GM12872 (cell line): ENCODE results near the gene GNL2.

Source experiments
- CTCF ChIP-seq: IDR thresholded peaks from 3 replicates; pipeline ENCODE4 v1.5.1; 2011; ENCODE audit warnings: low read depth, mild to moderate bottlenecking, low read length, moderate library complexity; ENCODE audit not compliant: insufficient read depth

GNL2 gene

DNA sequence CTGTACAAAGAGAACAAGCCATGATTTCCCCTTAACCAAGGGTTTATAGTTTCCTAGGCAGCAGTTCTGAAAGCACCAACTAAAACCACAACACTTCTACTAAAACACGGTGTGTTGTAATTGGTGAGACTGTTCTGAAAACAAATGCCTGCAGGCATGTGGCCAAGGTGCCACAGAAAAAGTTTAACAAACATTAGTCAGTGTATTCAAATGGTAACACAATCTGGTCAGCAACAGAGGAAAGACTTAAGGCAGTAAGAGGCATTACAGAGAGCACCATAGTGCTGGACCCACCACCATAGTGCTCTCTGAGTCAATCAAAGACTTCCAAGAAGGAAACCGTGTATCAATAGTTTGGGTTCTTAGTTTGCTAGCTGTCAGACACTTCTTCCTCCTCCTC is 58.4 kb downstream of the GNL2 start:
- TF ChIP-seq CTCF = no peak

GRCh38 chr1:37533317-37534093 is 62.2 kb downstream of the GNL2 start:
- TF ChIP-seq CTCF = no peak

DNA sequence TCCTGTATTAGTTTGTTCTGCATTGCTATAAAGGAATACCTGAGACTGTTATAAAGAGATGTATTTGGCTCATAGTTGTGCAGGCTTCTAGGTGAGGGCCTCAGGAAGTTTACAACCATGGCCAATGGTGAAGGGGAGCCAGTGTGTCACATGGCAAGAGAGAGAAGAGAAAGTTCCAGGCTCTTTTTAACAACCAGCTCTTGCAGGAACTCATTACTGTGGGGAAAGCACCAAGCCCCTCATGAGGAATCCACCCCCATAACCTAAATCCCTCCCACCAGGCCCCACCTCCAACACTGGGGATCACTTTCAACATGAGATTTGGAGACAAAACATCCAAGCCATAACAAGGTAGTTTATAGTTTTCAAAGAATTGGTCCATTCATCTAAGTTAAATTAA is 76.1 kb downstream of the GNL2 start:
- TF ChIP-seq CTCF = no peak

DNA sequence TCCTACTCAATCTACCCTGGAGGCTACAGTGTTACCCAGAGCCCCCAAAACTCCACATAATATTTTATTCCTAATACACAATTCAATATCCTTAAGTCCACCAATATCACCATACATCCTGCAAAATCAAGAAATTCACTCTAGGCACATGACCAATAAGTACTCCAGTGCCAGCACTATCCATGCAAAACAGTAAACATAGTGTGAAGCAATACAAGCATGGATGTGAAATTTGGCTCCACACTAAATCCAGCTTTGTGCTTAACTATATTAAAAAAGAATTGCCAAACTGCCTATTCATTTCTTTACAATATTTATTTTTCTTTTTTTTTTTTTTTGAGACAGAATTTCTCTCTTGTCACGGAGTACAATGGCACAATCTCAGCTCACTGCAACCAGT is 78.2 kb downstream of the GNL2 start:
- no peak for TF ChIP-seq CTCF
